NCI-H2029 treated with DMSO at 0.1 percent for 48 hours (cell line): ENCODE data around the gene PTN.
A peak's percentile ranks its signal among the peaks of the same experiment; 100 is the strongest.
"Not testable (repeated sequence)": the region's sequence is repeated elsewhere in the genome, so short reads cannot be mapped to it uniquely, and the experiment has no call there.

Experiments
- DNase-seq: peaks from one replicate; lab custom pipeline; 2025; lab: John Stamatoyannopoulos, UW

Gene PTN

DNA sequence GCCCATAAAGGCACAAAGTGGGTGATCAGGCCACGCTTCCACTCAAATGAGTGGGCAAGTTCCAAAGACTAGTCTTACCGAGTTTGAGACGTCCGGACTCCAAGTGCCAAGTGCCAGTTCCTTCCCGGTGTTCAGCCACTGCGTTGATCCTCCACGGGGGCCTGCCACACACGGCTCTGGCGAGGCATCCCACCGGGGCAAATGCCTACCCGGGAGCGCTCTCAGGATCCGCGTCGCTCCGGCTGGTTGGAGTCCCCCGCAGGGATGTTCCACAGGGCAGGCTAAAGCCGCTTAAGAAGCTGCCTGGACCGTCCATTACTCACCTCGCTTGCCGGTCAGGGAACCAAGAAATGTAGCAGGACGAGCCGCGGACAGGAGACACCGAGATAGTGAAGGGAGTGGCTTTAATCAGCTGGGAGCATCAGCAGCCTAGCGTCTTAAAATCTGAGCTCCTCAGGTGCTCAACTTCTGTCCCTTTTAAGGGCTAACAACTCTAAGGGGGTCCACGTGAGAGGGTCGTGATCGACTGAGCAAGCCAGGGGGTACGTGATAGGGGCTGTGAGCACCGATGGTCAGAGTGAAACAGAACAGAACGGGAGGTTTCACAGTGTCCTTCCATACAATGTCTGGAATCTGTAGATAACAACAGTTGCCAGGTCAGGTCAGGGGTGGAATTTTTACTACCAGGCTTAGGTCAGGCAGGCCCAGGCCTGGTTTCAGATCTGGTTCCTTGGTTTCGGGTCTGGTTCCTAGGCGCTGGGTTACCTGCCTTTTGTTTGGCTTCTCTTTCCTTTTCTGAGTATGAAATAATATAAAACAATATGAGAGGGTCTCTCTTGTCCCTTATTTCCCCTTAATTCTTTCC is 75.3 kb downstream of the PTN start:
- DNase-seq = not testable (repeated sequence)

DNA sequence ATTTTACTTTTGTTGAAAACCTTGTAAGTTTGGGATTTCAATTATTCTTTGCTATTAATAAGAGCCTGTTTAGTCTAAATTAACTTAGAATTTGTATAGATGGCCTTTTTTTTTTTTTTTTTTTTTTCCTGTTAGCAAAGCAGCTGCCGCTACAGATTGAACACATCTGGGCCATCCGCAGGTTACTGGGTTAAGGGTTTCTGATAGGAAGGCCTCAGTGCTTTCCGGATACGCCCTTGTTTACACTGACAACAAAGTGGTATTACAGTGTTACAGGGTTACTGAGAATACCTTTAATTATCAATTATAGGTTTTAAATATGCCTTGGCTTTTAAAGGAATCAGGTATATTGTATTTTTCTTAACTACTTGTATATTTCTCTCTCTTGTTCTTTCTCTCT is 76.8 kb downstream of the PTN start:
- no peak for DNase-seq

DNA sequence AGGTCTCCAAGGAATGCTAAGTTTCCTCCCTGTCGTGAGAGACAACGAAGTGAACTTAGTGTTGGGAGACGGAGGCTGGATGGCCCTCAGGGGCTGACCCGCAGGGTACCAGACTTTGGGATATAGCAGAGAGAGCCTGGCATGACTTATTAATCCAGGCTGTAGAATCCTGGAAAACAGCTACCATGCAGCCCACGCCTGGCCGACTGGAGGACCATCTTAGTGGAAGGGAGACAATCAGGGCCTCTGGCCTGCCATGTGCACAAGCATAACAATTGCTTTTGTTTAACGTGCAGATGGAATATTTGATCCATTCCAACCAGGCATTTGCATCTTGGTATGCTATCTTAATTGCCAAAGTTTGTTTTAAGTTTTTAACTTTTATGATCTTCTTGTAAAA is 78.1 kb downstream of the PTN start:
- DNase-seq = not testable (repeated sequence)

DNA sequence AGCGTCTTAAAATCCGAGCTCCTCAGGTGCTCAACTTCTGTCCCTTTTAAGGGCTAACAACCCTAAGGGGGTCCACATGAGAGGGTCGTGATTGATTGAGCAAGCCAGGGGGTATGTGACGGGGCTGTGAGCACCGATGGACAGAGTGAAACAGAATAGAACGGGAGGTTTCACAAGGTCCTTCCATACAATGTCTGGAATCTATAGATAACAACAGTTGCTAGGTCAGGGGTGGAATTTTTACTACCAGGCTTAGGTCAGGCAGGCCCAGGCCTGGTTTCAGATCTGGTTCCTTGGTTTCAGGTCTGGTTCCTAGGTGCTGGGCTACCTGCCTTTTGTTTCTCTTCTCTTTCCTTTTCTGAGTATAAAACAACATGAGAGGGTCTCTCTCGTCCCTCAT is 80.9 kb downstream of the PTN start:
- DNase-seq = no peak

DNA sequence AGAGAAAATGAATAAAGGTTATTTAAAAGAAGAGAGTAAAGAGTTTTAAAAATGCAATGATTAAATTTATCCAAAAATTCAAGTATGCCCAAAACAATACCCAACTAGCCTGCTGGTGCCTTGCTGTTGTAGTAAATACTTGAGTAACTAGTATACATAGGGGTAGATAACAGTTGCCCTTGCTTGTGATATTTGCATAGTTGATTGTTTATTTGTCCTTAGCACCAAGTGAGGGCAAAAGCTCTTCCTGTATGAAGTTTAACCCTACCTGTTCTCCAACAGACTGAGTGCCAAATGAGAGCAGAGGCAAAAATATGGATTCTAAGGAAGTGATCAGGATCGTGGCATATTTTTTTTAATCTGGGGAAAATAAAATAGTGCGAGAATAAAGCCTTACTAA is 85.0 kb downstream of the PTN start:
- peak; percentile 9 for DNase-seq

DNA sequence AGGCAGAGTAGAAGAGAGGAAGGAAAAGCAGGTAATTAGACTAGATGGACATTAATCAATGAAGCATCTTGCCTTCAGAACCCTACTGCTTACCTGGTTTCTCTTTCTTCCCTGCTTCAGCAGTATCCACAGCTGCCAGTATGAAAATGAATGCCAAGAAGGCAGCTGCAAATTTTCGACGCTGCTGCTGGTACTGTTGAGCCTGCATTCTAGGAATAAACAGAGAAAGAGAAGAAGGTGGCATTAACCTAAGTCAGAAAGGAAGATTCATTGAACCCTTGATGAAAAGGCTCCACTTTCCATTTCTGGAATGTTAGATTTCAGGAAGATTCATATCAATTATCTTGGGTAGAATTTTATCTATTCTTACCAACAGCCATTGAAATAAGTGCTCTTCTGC is 88.8 kb downstream of the PTN start:
- no peak for DNase-seq

DNA sequence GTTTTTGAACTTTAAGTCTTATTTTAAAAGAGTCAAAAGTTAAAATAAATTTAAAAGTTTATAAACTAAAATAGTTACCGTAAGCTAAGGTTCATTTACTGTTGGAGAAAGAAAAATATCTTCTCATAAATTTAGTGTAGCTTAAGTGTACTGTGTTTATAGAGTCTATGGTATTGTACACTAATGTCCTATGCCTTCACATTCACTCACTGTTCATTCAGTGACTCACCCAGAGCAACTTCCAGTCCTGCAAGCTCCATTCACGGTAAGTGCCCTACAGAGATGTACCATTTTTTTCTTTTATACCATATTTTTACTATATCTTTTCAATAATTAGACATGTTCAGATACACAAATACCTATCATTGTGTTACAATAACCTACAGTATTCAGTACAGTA is 97.6 kb downstream of the PTN start:
- no peak for DNase-seq

- no peak for DNase-seq
Measured at GRCh38 chr7:137245186-137245585, 98.3 kb downstream of the PTN start.

- DNase-seq = no peak
Measured at GRCh38 chr7:137243741-137244140, 99.8 kb downstream of the PTN start.

DNA sequence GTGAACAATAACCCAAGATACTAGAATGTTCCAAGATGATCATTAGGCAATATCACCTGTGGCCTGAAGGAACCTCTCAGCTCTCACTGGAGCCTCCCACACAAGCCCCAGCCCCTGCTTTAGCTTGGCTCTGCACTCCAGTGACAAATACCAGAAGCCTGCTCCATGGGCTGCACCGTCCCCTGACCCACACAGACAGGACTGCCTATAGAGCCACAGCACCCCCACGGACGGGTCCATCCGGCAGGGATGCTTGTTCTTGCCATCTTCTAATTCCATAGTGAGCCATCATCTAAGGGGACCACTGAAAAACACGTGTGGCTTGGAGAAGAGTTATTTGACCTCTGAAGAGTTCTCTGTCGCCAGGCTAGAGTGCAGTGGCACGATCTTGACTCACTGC is 100.9 kb downstream of the PTN start:
- no peak for DNase-seq

DNA sequence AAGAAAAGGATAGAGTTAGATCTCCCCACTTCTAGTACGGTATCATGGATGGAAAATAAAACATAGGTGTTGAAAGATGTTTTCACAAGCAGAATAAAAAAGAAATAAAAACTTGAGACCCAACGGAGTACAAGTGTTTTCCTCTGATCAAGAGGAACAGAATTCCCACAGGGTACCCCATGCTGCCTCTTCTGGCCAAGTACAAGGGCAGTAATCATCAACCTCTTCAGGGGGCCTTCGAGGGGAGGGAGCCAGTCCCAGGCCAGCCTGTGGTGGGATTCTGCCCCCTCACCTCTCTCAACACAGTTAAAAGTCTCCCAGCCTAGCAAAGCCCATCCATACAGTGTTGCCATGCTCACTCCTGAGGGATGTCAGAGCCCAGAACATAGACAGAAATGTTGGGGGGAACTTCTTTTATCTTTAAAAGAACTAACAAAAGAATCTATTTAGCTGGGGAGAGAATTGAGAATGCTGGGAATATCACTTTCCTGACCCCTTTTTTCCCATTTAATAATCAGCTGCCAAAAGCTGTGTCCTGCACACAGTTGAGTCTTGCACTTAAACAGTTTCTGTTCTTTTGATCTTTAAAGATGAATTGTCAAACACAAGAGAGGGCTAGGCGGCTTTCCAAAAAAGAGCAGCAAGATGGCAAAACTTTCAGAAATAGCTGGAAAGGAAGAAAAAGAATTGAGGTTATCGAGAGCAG is 101.7 kb downstream of the PTN start:
- DNase-seq = no peak

GRCh38 chr7:137239186-137239585 is 104.3 kb downstream of the PTN start:
- DNase-seq = not testable (repeated sequence)

GRCh38 chr7:137235434-137235833 is 108.1 kb downstream of the PTN start:
- DNase-seq = no peak

GRCh38 chr7:137231167-137231566 is 112.4 kb downstream of the PTN start:
- DNase-seq = no peak

GRCh38 chr7:137221467-137221866 is 122.1 kb downstream of the PTN start:
- no peak for DNase-seq

- no peak for DNase-seq
Measured at GRCh38 chr7:137213744-137214143, 129.8 kb downstream of the PTN start.

DNA sequence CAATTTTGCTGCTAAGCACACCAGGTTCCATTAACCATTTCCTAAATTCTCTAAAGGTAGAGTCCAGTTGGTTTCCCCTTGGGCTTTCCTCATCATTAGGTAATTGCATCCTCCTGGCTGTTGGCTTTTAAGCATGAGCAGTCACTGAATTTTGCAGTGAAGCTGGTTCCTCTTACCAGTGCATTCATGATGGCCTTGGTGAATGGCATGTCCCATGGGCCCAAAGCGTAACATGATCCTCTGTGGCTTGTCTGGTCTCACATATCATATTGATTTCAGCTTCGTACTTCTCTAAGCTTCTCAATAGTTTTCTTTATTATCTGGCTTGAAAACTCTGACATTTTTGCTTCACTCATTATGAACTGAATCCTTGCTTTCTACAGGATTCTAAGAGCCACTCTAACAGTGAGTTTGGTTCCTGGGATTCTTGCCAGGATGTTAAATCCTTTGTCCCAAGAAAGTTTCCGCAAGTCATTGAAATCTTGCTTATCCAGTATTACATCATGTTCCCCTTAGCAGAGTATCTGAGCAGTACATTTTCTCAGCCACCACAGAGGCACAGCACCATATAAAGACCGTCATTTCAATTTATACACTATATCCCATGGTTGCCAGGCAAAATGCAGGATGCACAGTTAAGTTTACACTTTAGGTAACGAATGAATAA is 134.2 kb downstream of the PTN start:
- no peak for DNase-seq

- no peak for DNase-seq
Measured at GRCh38 chr7:137206770-137207169, 136.8 kb downstream of the PTN start.

GRCh38 chr7:137204246-137204645 is 139.3 kb downstream of the PTN start:
- DNase-seq = no peak

DNA sequence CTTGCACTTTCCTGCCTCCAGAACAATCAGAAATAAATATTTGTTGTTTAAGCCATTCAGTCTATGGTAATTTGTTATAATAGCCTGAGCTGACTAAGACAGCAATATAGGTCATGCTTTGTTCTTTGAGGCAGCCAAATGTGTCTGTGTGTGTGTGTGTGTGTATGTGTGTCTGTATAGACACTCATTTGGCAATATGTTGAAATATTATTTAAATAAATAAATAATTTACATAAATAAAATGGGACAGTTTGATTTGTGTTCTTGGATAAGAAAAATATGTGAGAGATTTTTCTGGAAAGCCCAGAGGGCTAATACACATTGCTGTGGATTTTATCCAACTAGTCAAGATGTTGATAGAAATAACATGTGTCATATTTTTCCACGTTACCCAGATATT is 140.2 kb downstream of the PTN start:
- no peak for DNase-seq

- no peak for DNase-seq
Measured at GRCh38 chr7:137196648-137197047, 146.9 kb downstream of the PTN start.

DNA sequence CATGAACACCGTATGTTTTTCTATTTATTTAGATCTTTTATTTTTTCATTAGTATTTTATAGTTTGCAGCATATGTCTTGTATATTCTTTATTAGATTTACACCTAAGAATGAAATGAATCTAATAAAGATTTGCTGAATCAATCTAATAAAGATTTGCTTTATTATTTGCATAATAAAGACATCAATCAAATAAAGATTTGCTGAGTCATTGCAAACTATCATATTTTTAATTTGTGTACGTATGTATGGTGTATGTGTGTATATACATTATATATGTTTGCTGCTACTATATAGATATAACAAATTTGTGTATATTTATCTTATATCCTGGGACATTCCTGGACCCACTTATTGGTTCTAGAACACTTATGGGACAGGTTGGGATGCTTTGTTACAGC is 147.5 kb downstream of the PTN start:
- no peak for DNase-seq

GRCh38 chr7:137181619-137182018 is 161.9 kb downstream of the PTN start:
- not testable (repeated sequence) for DNase-seq
